Spinal cord (tissue), 10 donors: Measurements from ENCODE around the gene CD302. TPM values are rescaled to one million over a fixed set of nuclear protein-coding genes. Genes with fewer than 3 reads are reported as not detected.
A peak's percentile ranks its signal among the peaks of the same experiment; 100 is the strongest.
"Not testable (repeated sequence)": the region's sequence is repeated elsewhere in the genome, so short reads cannot be mapped to it uniquely, and the experiment has no call there.

Experiments used
- DNase-seq, 6 donors: peaks; one replicate each; pipeline versions ENCODE4 v3.0.0 to v3.0.0-alpha.2; 2013 to 2015; ENCODE audit warnings: low spot score in 6 of 6, low read depth in 4 of 6
- H3K27ac ChIP-seq: one replicate; pipeline ENCODE4 v1.5.1; 2013; ENCODE audit warnings: low read depth, low read length, control low read depth
- H3K27me3 ChIP-seq: one replicate; pipeline ENCODE4 v1.6.1; 2013; ENCODE audit warnings: low read length; ENCODE audit not compliant: control insufficient read depth, insufficient read depth
- H3K36me3 ChIP-seq: one replicate; pipeline ENCODE4 v1.6.1; 2013; ENCODE audit warnings: low read length; ENCODE audit not compliant: control insufficient read depth, insufficient read depth
- H3K4me1 ChIP-seq: one replicate; pipeline ENCODE4 v1.6.1; 2013; ENCODE audit warnings: low read length; ENCODE audit not compliant: control insufficient read depth, insufficient read depth
- H3K4me3 ChIP-seq: one replicate; pipeline ENCODE4 v1.5.1; 2013; ENCODE audit warnings: low read depth, low read length, control low read depth
- H3K9me3 ChIP-seq: one replicate; pipeline ENCODE4 v1.6.1; 2013; ENCODE audit warnings: low read length; ENCODE audit not compliant: control insufficient read depth, insufficient read depth
- WGBS: methylation state at CpG from one replicate; pipeline ENCODE4 v1.1.5; 2013; ENCODE audit warnings: missing lambda C conversion rate; ENCODE audit not compliant: insufficient coverage; 5-methylcytosine and 5-hydroxymethylcytosine counted together
- polyA plus RNA-seq, 2 donors: library from polyadenylated mRNA; unstranded; fragments of 120-200 nt; gene quantifications; one replicate each; pipeline ENCODE4 v1.2.1, GENCODE V29; 2013; ENCODE audit not compliant: insufficient read length in 2 of 2
- total RNA-seq, 2 donors: library from RNA; depleted of rRNA in 1 of 2; stranded (reverse); fragments of 120-200 nt in 1 of 2; fragments of >200 nt in 1 of 2; gene quantifications; one replicate each; pipeline versions ENCODE4 v1.2.3 to v1.2.4, GENCODE V29; 2013 to 2014
- donor health status: healthy.

CD302 gene
- total and polyA plus RNA-seq, 4 donors: 6.6 to 24.5 (median 15.6) TPM

DNA sequence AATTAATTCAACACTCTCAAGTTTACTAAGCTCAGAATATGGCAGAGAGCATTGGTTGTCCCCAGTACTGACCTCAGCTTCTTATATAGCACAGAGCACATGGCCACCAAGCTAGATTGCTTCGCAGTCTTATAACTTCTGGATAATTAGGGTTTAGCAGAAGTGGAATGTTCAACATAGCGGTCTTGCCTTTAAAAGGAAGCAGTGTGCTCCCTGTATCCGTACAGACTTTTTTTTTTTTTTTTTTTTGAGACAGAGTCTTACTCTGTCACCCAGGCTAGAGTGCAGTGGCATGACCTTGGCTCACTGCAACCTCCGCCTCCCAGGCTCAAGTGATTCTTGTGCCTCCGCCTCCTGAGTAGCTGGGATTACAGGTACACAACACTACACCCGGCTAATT is 13.3 kb downstream of the CD302 start:
- DNase-seq, H3K36me3 ChIP-seq, H3K9me3 ChIP-seq, H3K4me3 ChIP-seq, H3K27me3 ChIP-seq, H3K4me1 ChIP-seq, H3K27ac ChIP-seq: not testable (repeated sequence)
- 88% methylated on average over 4 of the region's 6 CpGs for WGBS

DNA sequence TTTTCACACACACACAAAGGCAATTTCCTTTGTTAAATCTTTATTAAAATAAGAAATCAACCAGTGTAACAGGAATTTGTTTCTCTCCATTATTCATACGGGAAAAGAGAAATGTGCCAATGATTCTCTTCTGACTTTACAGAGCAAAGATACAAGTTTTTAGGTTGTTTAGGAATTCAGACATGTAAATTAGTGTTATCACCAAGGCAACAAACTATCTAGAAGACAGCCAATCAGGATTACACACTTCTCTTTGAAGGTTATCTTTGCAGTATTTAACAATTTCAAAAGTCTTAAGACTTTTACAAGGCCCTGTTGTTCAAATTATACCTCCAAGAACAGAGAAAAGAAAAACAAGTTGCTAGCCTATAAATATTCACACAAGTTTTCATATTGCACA is 14.5 kb downstream of the CD302 start:
- no peak overlapping the region for H3K4me3 ChIP-seq
- H3K9me3 ChIP-seq: no peaks in the 10 kb centered on the region
- DNase-seq: peak in 1 of 6 donors; percentile 18
- WGBS: no CpG with 5 or more reads among the region's 1 CpG
- H3K27ac ChIP-seq: no peak overlapping the region
- no peaks in the 10 kb centered on the region for H3K27me3 ChIP-seq
- no peaks in the 10 kb centered on the region for H3K36me3 ChIP-seq
- no peaks in the 10 kb centered on the region for H3K4me1 ChIP-seq

DNA sequence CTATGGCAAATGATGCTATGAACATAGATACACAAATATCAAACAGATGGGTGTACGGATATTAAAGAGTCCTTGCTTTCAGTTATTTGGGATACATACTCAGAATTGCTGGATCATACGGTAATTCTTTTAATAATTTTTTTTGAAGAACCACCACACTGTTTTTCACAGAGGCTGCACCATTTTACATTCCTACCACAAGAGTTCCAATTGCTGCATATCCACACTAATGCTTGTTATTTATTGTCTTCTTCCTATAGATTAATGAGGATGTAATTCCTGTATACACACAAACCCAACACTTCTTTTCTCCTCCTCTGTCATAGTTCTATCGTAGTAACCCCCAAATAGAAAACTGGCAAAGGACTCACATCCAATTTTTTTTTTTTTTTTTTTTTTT is 21.7 kb downstream of the CD302 start:
- Histone ChIP-seq H3K27me3 (no peaks in the 10 kb centered on the region), H3K27ac (no peak overlapping the region), H3K36me3 (no peaks in the 10 kb centered on the region), H3K9me3 (no peaks in the 10 kb centered on the region), H3K4me1 (no peaks in the 10 kb centered on the region), H3K4me3 (no peak overlapping the region)
- WGBS: no CpG with 5 or more reads among the region's 3 CpGs
- no peak for DNase-seq

DNA sequence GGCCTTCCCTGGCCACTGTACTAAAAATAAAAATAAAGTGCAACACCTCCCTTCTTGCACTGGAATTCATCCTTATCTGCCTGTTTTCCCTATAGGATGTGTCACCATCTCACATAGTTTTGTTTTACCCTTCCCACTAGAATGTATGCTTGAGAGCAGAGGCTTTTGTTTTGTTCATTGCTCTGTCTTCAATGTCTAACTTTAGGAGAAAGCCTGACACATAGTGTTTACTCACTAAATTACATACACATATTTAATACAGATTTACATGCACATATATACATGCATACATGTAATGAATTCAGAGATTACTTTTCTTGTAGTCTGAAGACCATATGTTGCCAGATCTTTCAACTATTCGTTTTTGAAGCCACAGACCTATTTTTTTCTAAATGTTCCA is 23.0 kb downstream of the CD302 start:
- no peak for DNase-seq
- no peak overlapping the region for H3K4me3 ChIP-seq

DNA sequence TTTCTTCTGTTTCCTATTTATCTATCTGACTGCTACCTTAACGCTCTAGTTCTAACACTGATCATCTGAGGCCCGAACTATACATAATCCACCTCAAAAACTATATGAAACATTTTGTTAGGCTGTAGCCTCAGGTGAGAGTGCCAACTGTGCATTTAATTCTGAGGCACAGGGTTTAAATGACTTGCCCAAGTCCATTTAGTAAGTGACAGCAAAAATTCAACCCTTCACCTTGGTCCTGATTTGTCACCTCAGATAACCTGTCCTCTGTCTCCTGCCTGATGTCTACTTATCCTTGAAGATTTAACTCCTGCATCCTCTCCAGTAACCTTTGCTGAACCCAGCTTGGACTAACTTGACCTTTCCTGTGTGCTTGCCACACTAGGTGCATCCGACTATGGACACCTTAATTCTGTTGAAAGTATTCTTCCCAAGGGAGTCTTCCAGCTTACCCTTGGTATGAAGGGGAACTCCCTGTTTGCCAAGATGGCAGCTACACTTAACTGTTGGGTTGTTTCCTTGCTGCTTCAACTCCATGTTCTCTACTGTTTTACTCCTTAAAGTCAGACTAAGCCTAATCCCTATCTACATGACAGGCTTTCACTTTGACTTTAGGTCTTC is 23.5 kb downstream of the CD302 start:
- Histone ChIP-seq H3K4me3 (no peak overlapping the region), H3K9me3 (no peaks in the 10 kb centered on the region), H3K4me1 (no peaks in the 10 kb centered on the region), H3K36me3 (no peaks in the 10 kb centered on the region), H3K27me3 (no peaks in the 10 kb centered on the region), H3K27ac (no peak overlapping the region)
- no peak for DNase-seq
- 100% methylated on average over 1 of the region's 3 CpGs for whole genome bisulfite sequencing

More for the DNA sequence above, 23.0 kb downstream of the CD302 start:
- Histone ChIP-seq H3K9me3 (no peaks in the 10 kb centered on the region), H3K27ac (no peak overlapping the region), H3K4me1 (no peaks in the 10 kb centered on the region), H3K27me3 (no peaks in the 10 kb centered on the region), H3K36me3 (no peaks in the 10 kb centered on the region)
- no CpG with 5 or more reads among the region's 1 CpG for whole genome bisulfite sequencing

DNA sequence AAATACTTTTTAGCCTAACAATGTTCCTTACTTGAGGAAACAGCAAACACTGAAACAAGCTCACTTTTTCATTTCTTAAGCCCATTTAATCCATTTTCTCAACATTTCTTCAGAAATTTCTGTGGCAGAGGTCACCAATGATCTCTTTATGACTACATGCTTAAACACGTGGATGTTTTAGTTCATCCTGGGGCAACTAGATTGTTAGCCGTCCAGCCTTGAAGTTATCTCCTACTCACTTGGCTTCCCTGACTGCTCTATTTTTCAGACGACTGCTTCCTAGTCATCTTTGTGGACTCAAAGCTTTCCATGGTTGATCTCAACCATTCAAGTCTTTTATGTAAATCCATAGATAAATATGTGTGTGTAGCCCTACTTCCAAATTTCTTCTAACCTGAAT is 24.1 kb downstream of the CD302 start:
- no peaks in the 10 kb centered on the region for H3K36me3 ChIP-seq
- H3K27ac ChIP-seq: no peak overlapping the region
- WGBS: 100% methylated on average over 1 of the region's 3 CpGs
- H3K27me3 ChIP-seq: no peaks in the 10 kb centered on the region
- H3K4me3 ChIP-seq: no peak overlapping the region
- no peak for DNase-seq
- H3K4me1 ChIP-seq: no peaks in the 10 kb centered on the region
- H3K9me3 ChIP-seq: no peaks in the 10 kb centered on the region

DNA sequence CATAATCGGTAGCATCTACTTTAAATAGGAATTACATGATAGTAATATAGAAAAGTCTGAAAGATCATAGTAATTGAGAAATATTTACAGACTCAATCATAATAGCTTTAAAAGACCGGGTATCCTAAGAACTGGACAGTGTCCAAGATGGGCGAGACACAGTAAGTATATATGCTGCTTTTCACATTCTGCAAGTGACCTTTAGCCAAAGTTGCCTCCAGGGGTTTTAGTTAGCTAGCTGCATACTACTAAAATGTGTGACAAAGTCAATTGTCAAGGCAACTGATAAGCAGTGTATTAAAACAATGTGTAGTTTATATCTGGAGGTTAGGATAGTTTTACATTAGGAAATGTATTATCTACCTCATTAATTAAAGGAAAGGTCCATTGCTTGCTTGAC is 24.6 kb downstream of the CD302 start:
- no peaks in the 10 kb centered on the region for H3K4me1 ChIP-seq
- no peak for DNase-seq
- H3K4me3 ChIP-seq: no peak overlapping the region
- no CpG with 5 or more reads among the region's 3 CpGs for WGBS
- no peaks in the 10 kb centered on the region for H3K36me3 ChIP-seq
- no peak overlapping the region for H3K27ac ChIP-seq
- H3K9me3 ChIP-seq: no peaks in the 10 kb centered on the region
- H3K27me3 ChIP-seq: no peaks in the 10 kb centered on the region

DNA sequence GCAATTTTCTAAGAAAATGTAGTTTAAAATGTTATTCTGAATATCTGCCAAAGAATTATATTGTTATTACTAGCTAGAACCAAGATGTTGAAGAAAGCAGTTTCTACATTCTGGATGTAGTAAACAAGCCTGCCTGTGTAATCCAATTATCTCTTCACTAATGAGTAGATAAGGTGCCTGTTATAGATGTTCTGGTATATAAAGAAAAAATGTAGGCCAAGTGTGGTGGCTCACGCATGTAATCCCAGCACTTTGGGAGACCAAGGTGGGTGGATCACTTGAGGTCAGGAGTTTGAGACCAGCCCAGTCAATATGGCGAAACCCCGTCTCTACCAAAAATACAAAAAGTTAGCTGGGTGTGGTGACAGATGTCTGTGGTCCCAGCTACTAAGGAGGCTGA is 28.9 kb downstream of the CD302 start:
- no peaks in the 10 kb centered on the region for H3K4me1 ChIP-seq
- H3K27ac ChIP-seq: no peak overlapping the region
- no peaks in the 10 kb centered on the region for H3K27me3 ChIP-seq
- 100% methylated on average over 1 of the region's 3 CpGs for WGBS
- H3K9me3 ChIP-seq: no peaks in the 10 kb centered on the region
- no peaks in the 10 kb centered on the region for H3K36me3 ChIP-seq
- DNase-seq: no peak
- no peak overlapping the region for H3K4me3 ChIP-seq

DNA sequence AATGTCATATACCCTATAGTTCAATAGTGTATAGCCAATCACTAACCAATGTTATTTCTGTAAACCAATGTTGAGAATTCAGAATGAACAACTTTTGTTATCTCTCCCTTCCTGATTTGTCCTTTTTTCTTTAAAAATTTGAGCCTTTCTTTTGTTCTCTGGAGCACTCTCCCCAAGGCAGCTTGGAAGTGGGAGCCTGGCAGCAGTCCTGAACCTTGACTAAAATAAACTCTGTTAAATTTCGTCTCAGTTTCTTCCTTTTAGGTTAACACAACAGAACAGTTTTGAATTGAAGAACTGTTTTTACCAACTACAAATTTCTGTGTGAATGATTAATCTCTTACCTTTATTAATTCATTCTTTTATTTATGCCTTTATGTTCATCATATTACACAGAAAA is 35.9 kb downstream of the CD302 start:
- Histone ChIP-seq H3K27me3 (no peaks in the 10 kb centered on the region), H3K4me1 (no peaks in the 10 kb centered on the region)

DNA sequence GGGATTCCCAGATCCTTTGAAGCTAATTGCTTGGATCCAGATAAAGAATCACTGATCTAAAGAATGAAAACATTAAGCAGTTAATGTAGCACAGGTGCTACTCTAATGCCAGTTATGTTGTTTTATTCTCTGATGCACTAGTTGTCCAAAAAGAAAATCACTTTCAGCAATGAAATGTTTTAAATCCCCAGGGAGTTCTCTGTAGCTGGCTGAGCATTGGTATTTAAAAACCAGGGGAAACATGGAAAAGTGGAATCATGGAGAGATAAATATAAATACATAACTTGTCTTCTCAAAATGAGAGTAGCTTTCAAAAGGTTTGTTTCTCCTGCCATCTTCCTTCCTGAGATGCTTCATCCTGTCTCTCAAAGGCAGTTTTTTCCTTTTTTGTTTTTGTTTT is 37.7 kb downstream of the CD302 start:
- no peak for DNase-seq
- no peaks in the 10 kb centered on the region for H3K9me3 ChIP-seq
- peaks cover 17% of the 10 kb centered on the region for H3K36me3 ChIP-seq
- no peaks in the 10 kb centered on the region for H3K4me1 ChIP-seq
- H3K4me3 ChIP-seq: no peak overlapping the region
- no peaks in the 10 kb centered on the region for H3K27me3 ChIP-seq
- no peak overlapping the region for H3K27ac ChIP-seq

More for the DNA sequence above, 35.9 kb downstream of the CD302 start:
- Histone ChIP-seq H3K4me3 (no peak overlapping the region), H3K36me3 (peaks cover 13% of the 10 kb centered on the region), H3K27ac (no peak overlapping the region), H3K9me3 (no peaks in the 10 kb centered on the region)
- peak in 1 of 6 donors; percentile 42 for DNase-seq
- no CpG with 5 or more reads among the region's 1 CpG for WGBS
